Heart left ventricle (tissue), 16 donors: ENCODE results near the gene RNASE13. TPM values are rescaled to one million over a fixed set of nuclear protein-coding genes. Genes with fewer than 3 reads are reported as not detected.
A peak's percentile ranks its signal among the peaks of the same experiment; 100 is the strongest.

ENCODE experiments used
- ATAC-seq, 4 donors: fragments of 200-7000 bp; cut with Tn5 transposase; one replicate each; pipeline ENCODE4 v1.9.1; 2020 to 2022; ENCODE audit warnings: moderate library complexity in 4 of 4, mild to moderate bottlenecking in 3 of 4, moderate number of reproducible peaks in 1 of 4
- DNase-seq, 5 donors: peaks; one replicate each; pipeline ENCODE4 v3.0.0-alpha.2; 2020
- H3K27ac ChIP-seq, 12 donors: fragments of 200-600 bp; sonication (generic) in 4 of 12; one replicate each; pipeline versions ENCODE4 v1.5.0 to v1.8.0; 2016 to 2022; ENCODE audit warnings: mild to moderate bottlenecking in 2 of 12
- H3K27me3 ChIP-seq, 9 donors: fragments of 200-600 bp; sonication (generic) in 2 of 9; one replicate each; pipeline versions ENCODE4 v1.5.1 to v1.8.0; 2016 to 2022; ENCODE audit warnings: mild to moderate bottlenecking in 3 of 9
- H3K36me3 ChIP-seq, 9 donors: fragments of 200-600 bp; sonication (generic) in 2 of 9; one replicate each; pipeline versions ENCODE4 v1.5.0 to v1.8.0; 2018 to 2022; ENCODE audit warnings: mild to moderate bottlenecking in 2 of 9
- H3K4me1 ChIP-seq, 12 donors: fragments of 200-600 bp; sonication (generic) in 4 of 12; one replicate each; pipeline versions ENCODE4 v1.5.0 to v1.8.0; 2016 to 2022; ENCODE audit warnings: mild to moderate bottlenecking in 3 of 12
- H3K4me3 ChIP-seq, 12 donors: fragments of 200-600 bp; sonication (generic) in 4 of 12; one replicate each; pipeline versions ENCODE4 v1.5.0 to v1.8.0; 2017 to 2022; ENCODE audit warnings: mild to moderate bottlenecking in 9 of 12, moderate library complexity in 4 of 12
- H3K9me3 ChIP-seq, 12 donors: fragments of 200-600 bp; sonication (generic) in 4 of 12; one replicate each; pipeline versions ENCODE4 v1.5.0 to v1.8.0; 2016 to 2022; ENCODE audit warnings: mild to moderate bottlenecking in 1 of 12
- POLR2A ChIP-seq, 2 donors: fragments of 450-650 bp; IDR thresholded peaks; one replicate each; pipeline ENCODE4 v1.6.1; 2017; ENCODE audit warnings: antibody characterized with exemption in 2 of 2, mild to moderate bottlenecking in 2 of 2, moderate library complexity in 2 of 2
- WGBS, 4 donors: extraction: QIAGEN DNeasy Blood & Tissue Kit in 2 of 4; methylation state at CpG; one replicate each; pipeline versions ENCODE4 v1.1.5 to v1.1.7; 2013 to 2018; 5-methylcytosine and 5-hydroxymethylcytosine counted together
- intact Hi-C, 10 donors: fragments of 100-400 bp; cut with DNase I; formaldehyde crosslinking; loops; one replicate each; pipeline versions ENCODE4 v1.11.1 to v1.14.2; 2022
- polyA plus RNA-seq, 2 donors: library from polyadenylated mRNA; stranded (reverse); fragments of 200-250 nt; gene quantifications; one replicate each; pipeline ENCODE4 v1.2.3, GENCODE V29; 2013
- total RNA-seq, 9 donors: library from RNA; depleted of rRNA in 2 of 9; stranded (reverse); fragments of >200 nt in 2 of 9; fragmentation: NEBNext Ultra II Directional in 3 of 9; extraction: Animal tissue kit (Norgen Biotek cat#: 25700) in 3 of 9; gene quantifications; one replicate each; pipeline versions ENCODE4 v1.1.0 to v1.2.4, GENCODE V29; 2016 to 2023
- TF ChIP-seq, protein P1 (sequence below), 12 donors: fragments of 200-600 bp; sonication (generic) in 4 of 12; IDR thresholded peaks; one replicate each; pipeline versions ENCODE4 v1.5.0 to v1.8.0; 2018 to 2022; ENCODE audit warnings: antibody characterized with exemption in 12 of 12, mild to moderate bottlenecking in 5 of 12
- donor health status: ischemic (EF 13 %, LVEDD 7.1; RV severe dilation, severe dysfunction).
- donor health status: healthy with polysubstance abuse.
- donor health status: DM: no; HTN: yes; CAD: no.
- donor health status: DM: no; HTN: no; CAD: no.
- donor health status: ischemic (EF 25% LVEDD 6.9; RV normal size, moderate dysfunction).
- donor health status: ischemic (EF 25% LVEDD 5.7; RV mildly dilated, moderate dysfunction).
- donor health status: healthy.
- donor health status: DM: yes; HTN: yes; CAD: no.
- donor health status: ischemic (EF 35%, LVEDD 5.7; RV mildly dilated, moderate dysfunction).
- donor health status: nonischemic (EF 11% LVEDD 7.7; RV severe dilation, severe dysfunction).
- donor health status: DM: yes; HTN: yes; CAD: no.
- donor health status: PGD.
- donor health status: ischemic (EF 29% LVEDD 5.4; RV normal size, mild dysfunction).
- donor health status: nonischemic (EF 23%, LVEDD 6.1; RV moderate dilation, normal function).

Gene RNASE13
- total and polyA plus RNA-seq, 11 donors = not detected

DNA sequence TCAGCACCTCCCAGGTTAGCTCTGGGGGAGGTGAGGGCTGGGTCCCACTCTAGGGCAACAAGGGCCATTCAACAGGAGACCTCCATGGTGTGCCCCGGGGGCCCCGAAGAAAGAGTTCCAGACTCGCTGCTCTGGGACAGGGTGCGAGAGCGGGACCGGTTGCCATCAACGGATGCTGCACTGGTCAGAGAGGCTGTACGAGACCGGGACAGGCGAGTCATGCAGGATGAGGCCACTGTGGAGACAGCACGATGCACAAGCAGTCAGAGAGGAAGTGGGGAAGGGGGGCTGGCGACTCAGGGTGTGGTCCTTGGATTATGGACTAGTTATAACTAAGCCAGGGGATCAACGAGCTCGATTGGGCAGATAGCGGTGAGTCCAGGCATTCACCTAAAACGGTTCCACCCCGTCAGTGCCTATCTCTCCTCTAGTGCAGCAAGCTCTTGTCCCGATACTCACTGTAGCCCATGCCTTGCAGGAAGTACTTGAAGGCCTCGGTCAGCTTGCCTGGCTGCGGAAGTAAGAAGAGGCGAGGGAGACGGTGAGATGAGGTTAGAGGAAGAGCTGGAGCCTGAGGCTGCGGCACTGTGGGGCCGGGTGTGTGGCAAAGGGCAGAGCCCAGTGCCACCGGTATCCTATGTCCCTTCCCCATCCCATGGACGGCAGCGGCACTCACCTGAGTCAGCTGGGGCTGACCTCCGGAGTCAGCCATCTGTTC is 16.9 kb downstream of the RNASE13 start:
- Histone ChIP-seq H3K27me3 (no peaks in the 10 kb centered on the region), H3K27ac (no peak overlapping the region), H3K4me3 (no peak overlapping the region), H3K9me3 (no peaks in the 10 kb centered on the region), H3K36me3 (peaks cover 0 to 70% (median 61%) of the 10 kb centered on the region in 9 donors), H3K4me1 (peaks cover 0 to 42% (median 10%) of the 10 kb centered on the region in 12 donors)
- WGBS, 4 donors = 68 to 76% (median 70%) methylated on average over 28 of the region's 28 CpGs
- intact Hi-C loops = loop anchor here in 4 of 10 donors (5.0 kb wide), 3 partner anchors 75 to 90 kb away; partner anchors contain the start of gene TMEM253 (in 1 of the 4)
- TF ChIP-seq POLR2A (IDR thresholded peaks at IDR 0.05) = no peak
- TF ChIP-seq, protein P1, sequence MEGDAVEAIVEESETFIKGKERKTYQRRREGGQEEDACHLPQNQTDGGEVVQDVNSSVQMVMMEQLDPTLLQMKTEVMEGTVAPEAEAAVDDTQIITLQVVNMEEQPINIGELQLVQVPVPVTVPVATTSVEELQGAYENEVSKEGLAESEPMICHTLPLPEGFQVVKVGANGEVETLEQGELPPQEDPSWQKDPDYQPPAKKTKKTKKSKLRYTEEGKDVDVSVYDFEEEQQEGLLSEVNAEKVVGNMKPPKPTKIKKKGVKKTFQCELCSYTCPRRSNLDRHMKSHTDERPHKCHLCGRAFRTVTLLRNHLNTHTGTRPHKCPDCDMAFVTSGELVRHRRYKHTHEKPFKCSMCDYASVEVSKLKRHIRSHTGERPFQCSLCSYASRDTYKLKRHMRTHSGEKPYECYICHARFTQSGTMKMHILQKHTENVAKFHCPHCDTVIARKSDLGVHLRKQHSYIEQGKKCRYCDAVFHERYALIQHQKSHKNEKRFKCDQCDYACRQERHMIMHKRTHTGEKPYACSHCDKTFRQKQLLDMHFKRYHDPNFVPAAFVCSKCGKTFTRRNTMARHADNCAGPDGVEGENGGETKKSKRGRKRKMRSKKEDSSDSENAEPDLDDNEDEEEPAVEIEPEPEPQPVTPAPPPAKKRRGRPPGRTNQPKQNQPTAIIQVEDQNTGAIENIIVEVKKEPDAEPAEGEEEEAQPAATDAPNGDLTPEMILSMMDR (IDR thresholded peaks at IDR 0.05) = no peak
- no peak for ATAC-seq
- DNase-seq = peak in 1 of 5 donors; percentile 63

DNA sequence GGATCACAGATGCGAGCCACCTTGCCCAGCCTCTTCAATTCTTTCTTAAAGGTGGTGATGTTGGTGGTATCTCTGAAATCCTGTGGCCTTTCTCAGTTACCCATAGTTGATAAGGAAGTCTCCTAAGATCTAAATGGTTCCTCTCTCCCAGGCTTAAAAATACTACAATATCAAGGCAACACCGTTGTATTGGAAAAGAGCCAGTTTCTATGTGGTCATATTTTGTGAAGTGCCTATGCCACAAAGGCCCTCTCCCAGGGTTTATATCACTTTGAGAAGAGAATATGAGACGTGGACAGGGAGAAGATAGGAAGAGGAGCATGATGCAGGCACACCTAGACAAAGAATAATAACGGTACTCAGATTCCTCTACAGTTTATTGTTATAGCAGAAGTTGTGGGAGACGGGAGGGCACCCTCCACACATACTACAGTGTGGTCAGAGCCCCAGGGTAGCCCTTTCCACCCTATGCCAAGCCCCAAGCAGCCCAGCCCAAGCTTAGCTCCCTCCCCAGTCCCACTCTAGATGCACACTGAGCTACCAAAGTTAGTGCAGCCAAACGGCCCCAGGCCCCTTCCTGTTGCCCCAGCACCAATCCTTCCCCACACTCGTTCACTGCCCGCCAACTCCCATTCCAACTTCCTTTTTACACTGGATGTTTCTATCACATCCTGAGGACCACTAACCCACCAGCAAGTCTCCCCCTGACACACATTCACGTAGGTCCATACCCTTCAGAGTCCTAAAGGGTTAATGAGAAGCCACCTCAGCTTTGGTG is 18.0 kb downstream of the RNASE13 start:
- Histone ChIP-seq H3K4me1 (peaks cover 0 to 31% (median 7%) of the 10 kb centered on the region in 12 donors), H3K4me3 (no peak overlapping the region), H3K36me3 (peaks cover 0 to 59% (median 52%) of the 10 kb centered on the region in 9 donors), H3K9me3 (no peaks in the 10 kb centered on the region), H3K27me3 (no peaks in the 10 kb centered on the region), H3K27ac (no peak overlapping the region)
- intact Hi-C loops = loop anchor here in 4 of 10 donors (5.0 kb wide), 3 partner anchors 76 to 91 kb away; partner anchors contain the start of gene TMEM253 (in 1 of the 4)
- DNase-seq = no peak
- no peak for ATAC-seq
- WGBS, 4 donors = 51 to 58% (median 56%) methylated on average over 9 of the region's 9 CpGs
- TF ChIP-seq, protein P1 (IDR thresholded peaks at IDR 0.05) = no peak

DNA sequence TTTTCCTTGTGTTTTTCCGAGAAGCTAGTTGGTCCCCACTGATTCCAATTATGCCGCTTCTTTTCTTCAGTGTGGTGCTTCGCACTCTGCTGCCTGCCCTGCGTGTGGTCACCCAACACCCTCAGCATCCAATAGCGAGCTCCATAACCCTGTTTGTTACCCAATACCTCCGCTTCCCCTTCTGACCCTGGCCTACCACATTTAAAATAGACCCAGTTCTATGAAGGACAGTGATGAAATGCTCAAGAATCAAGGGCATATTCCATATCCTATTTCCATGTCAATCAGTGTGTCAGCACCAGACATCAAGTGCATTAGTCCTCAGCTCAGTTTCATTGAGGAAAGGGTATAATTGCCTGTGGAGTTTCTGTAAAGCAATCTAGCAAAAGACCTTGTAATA is 19.3 kb downstream of the RNASE13 start:
- Histone ChIP-seq H3K36me3 (peaks cover 0 to 46% (median 39%) of the 10 kb centered on the region in 9 donors), H3K4me3 (no peak overlapping the region), H3K27me3 (no peaks in the 10 kb centered on the region), H3K27ac (peak overlapping the region in 4 of 12 donors; percentile 9 to 28 (median 18)), H3K9me3 (no peaks in the 10 kb centered on the region), H3K4me1 (peaks cover 0 to 27% (median 7%) of the 10 kb centered on the region in 12 donors)
- intact Hi-C loops = loop anchor here in 6 of 10 donors (1.0 to 5.0 kb wide), 8 partner anchors 23 to 92 kb away; partner anchors contain the start of gene TMEM253 (in 1 of the 6)
- no peak for DNase-seq
- TF ChIP-seq POLR2A (IDR thresholded peaks at IDR 0.05) = no peak
- TF ChIP-seq, protein P1 (IDR thresholded peaks at IDR 0.05) = no peak
- 67 to 75% (median 69%) methylated on average over 6 of the region's 6 CpGs for WGBS, 4 donors
- peak in 1 of 4 donors; percentile 35 for ATAC-seq
